Measurements from ENCODE around the gene PLLP. TPM values are rescaled to one million over a fixed set of nuclear protein-coding genes. Genes with fewer than 3 reads are reported as not detected.
A peak's percentile ranks its signal among the peaks of the same experiment; 100 is the strongest.

Gene PLLP
- total and polyA plus RNA-seq, 2 experiments from 2014 or later, result 1.3 to 6.1 TPM

GRCh38 chr16:57303910-57304168, 19.4 kb upstream of the PLLP start:
- DNase-seq (ENCODE audit: low spot score), result no peak
- Mint-ChIP-seq H3K4me3 (no peak overlapping the region), H3K27ac (no peak overlapping the region), H3K36me3 (ENCODE audit: low read depth) (no peaks in the 10 kb centered on the region), H3K27me3 (ENCODE audit: insufficient read depth, low read depth, poor library complexity) (peaks cover 8% of the 10 kb centered on the region), H3K9me3 (no peaks in the 10 kb centered on the region), H3K4me1 (peaks cover 6% of the 10 kb centered on the region)
- H3K4me1 ChIP-seq (ENCODE audit: insufficient read depth), result peaks cover 6% of the 10 kb centered on the region; the same call in 1 of the 2 replicates
- no peak for TF ChIP-seq ZNF462 (CRISPR knock-in tag; IDR thresholded peaks at IDR 0.05)
- TF ChIP-seq JUNB (IDR thresholded peaks at IDR 0.05; ENCODE audit: unreplicated experiment), result no peak
- TF ChIP-seq ETS1 (IDR thresholded peaks at IDR 0.05), result no peak
- no peak for TF ChIP-seq STAT1 (IDR thresholded peaks at IDR 0.05; ENCODE audit: unreplicated experiment)
- TF ChIP-seq NANOG (IDR thresholded peaks at IDR 0.05; ENCODE audit: borderline replicate concordance), result no peak
- no peak for TF ChIP-seq REST (IDR thresholded peaks at IDR 0.05; ENCODE audit: unreplicated experiment)
- no peak for TF ChIP-seq ZNF114 (CRISPR knock-in tag; IDR thresholded peaks at IDR 0.05)
- TF ChIP-seq POLR2AphosphoS5 (IDR thresholded peaks at IDR 0.05; ENCODE audit: low read depth), result no peak
- no peak for TF ChIP-seq CREB1 (CRISPR knock-in tag; IDR thresholded peaks at IDR 0.05; ENCODE audit: low read depth)
- no peak for TF ChIP-seq ZNF331 (CRISPR knock-in tag; IDR thresholded peaks at IDR 0.05; ENCODE audit: low read depth)
- TF ChIP-seq EZH2phosphoT487 (IDR thresholded peaks at IDR 0.05; ENCODE audit: unreplicated experiment), result no peak
- TF ChIP-seq EZH2 (IDR thresholded peaks at IDR 0.05; ENCODE audit: low read depth, unreplicated experiment), result no peak
- no peak for TF ChIP-seq CTCF (conservative IDR thresholded peaks at IDR 0.05; ENCODE audit: low read depth in 2 of 2)
- H3F3A ChIP-seq (replicated peaks; ENCODE audit: low read depth), result no peaks in the 10 kb centered on the region; the same call in 1 of the 2 replicates
- H4K20me1 ChIP-seq (replicated peaks; ENCODE audit: insufficient read depth), result no peaks in the 10 kb centered on the region
- H3K4me3 ChIP-seq, result no peak overlapping the region
- ATAC-seq, result no peak
- no peaks in the 10 kb centered on the region for H3K36me3 ChIP-seq (ENCODE audit: insufficient read depth)
- H2AFZ ChIP-seq, result 0 out of 2 replicates have a peak overlapping the region, but pooled peaks have one; percentile 14
- no peaks in the 10 kb centered on the region for H3K27me3 ChIP-seq (ENCODE audit: insufficient read depth)
- no peak overlapping the region for H3K27ac ChIP-seq (ENCODE audit: low read depth)
- no peaks in the 10 kb centered on the region for H3K79me2 ChIP-seq (replicated peaks; ENCODE audit: insufficient read depth)
- no peak overlapping the region for H3K4me2 ChIP-seq
- no peaks in the 10 kb centered on the region for H3K9me2 ChIP-seq (ENCODE audit: insufficient read depth)

Data from GM23338 (cell line).